Pancreas (tissue), 10 donors: ENCODE measurements around the gene PDZD7. TPM values are rescaled to one million over a fixed set of nuclear protein-coding genes. Genes with fewer than 3 reads are reported as not detected.

Source experiments
- ATAC-seq, 4 donors: fragments of 200-7000 bp; cut with Tn5 transposase; one replicate each; pipeline versions ENCODE4 v1.8.0 to v1.9.1; 2020; ENCODE audit warnings: mild to moderate bottlenecking in 4 of 4, moderate library complexity in 4 of 4
- DNase-seq, 6 donors: peaks; one replicate each; pipeline ENCODE4 v3.0.0-alpha.2; 2020
- FAIRE-seq: peaks from 2 replicates; lab custom pipeline; 2012; peaks lifted over from hg19 to GRCh38; lab: Jason Lieb, UNC
- H3K27ac ChIP-seq, 4 donors: fragments of 200-600 bp; sonication (generic); 1 replicate in 3 of 4; 2 replicates in 1 of 4; pipeline versions ENCODE4 v1.5.0 to v1.8.0; 2020
- H3K27me3 ChIP-seq, 4 donors: fragments of 200-600 bp; one replicate each; pipeline ENCODE4 v1.8.0; 2021
- H3K36me3 ChIP-seq, 3 donors: fragments of 200-600 bp; sonication (generic) in 1 of 3; one replicate each; pipeline versions ENCODE4 v1.5.0 to v1.8.0; 2020 to 2021
- H3K4me1 ChIP-seq, 3 donors: fragments of 200-600 bp; one replicate each; pipeline ENCODE4 v1.8.0; 2021
- H3K4me3 ChIP-seq, 4 donors: fragments of 200-600 bp; sonication (generic) in 2 of 4; one replicate each; pipeline versions ENCODE4 v1.5.0 to v1.8.0; 2020 to 2021
- H3K9me3 ChIP-seq, 4 donors: fragments of 200-600 bp; one replicate each; pipeline ENCODE4 v1.8.0; 2021
- WGBS, 2 donors: extraction: QIAGEN DNeasy Blood & Tissue Kit; methylation state at CpG; one replicate each; pipeline ENCODE4 v1.1.7; 2013; 5-methylcytosine and 5-hydroxymethylcytosine counted together
- intact Hi-C, 3 donors: fragments of 100-400 bp; cut with DNase I; formaldehyde crosslinking; loops; one replicate each; pipeline versions ENCODE4 v1.11.1 to v1.14.2; 2022
- polyA plus RNA-seq, 2 donors: library from polyadenylated mRNA; stranded (reverse); fragments of 200-250 nt; gene quantifications; one replicate each; pipeline ENCODE4 v1.2.3, GENCODE V29; 2013
- total RNA-seq, 6 donors: library from RNA; stranded (reverse); fragmentation: NEBNext Ultra II Directional in 4 of 6; extraction: Animal tissue kit (Norgen Biotek cat#: 25700) in 4 of 6; gene quantifications; one replicate each; pipeline versions ENCODE4 v1.2.1 to v1.2.4, GENCODE V29; 2021 to 2023
- TF ChIP-seq, protein P1 (sequence below), 4 donors: fragments of 200-600 bp; sonication (generic) in 3 of 4; IDR thresholded peaks; one replicate each; pipeline versions ENCODE4 v1.5.0 to v1.8.0; 2021; ENCODE audit warnings: antibody characterized with exemption in 4 of 4
- donor health status: healthy with polysubstance abuse.
- donor health status: DM: no; HTN: no; CAD: no; lungs with moderate emphysema.
- donor health status: DM: no; HTN: no; CAD: no.
- donor health status: control.
- donor health status: control.
- donor health status: Bipolar disorder and iron deficiency.
- donor health status: DM: yes; HTN: yes; CAD: no.
- donor health status: DM: no; HTN: no; CAD: no.
- donor health status: DM: no; HTN: no; CAD: no.
- donor health status: DM: yes; HTN: yes; CAD: no.

The PDZD7 gene
- total and polyA plus RNA-seq, 8 donors, result 0.18 to 0.99 (median 0.38) TPM

DNA sequence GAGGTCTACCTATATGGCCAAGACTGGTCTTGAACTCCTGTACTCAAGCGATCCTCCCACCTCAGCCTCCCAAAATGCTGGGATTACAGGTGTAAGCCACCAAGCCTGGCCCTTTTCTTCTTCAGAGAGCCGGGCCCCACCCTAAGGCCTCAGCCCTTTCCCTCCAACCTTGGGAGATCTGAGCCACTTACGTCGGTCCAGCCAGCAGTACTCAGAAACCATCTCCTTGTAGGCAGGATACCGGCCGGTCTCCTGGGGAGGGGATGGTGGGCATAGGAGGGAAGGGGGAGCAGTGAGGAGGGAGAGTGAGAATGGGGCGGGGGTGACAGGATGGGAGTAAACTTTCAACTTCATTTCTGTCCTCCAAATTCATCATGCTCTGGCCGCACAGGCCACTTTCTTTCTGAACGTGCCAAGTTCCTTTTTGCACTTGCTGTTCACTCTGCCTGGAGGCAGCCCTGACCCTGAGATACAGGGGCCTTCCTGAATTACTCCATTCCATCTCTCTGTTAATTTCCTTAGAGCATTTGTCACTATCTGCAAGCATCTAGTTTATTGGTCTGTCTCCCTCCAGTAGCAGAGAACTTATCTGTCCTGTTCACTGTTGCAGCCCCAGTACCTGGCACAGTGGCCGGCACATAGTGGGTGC lies 10.4 kb downstream of the PDZD7 start:
- Histone ChIP-seq H3K4me1 (no peaks in the 10 kb centered on the region), H3K4me3 (no peak overlapping the region), H3K27ac (no peak overlapping the region), H3K27me3 (no peaks in the 10 kb centered on the region), H3K36me3 (no peaks in the 10 kb centered on the region), H3K9me3 (no peaks in the 10 kb centered on the region)
- WGBS, 2 donors, result 76 to 82% methylated on average over 10 of the region's 10 CpGs
- TF ChIP-seq, protein P1, sequence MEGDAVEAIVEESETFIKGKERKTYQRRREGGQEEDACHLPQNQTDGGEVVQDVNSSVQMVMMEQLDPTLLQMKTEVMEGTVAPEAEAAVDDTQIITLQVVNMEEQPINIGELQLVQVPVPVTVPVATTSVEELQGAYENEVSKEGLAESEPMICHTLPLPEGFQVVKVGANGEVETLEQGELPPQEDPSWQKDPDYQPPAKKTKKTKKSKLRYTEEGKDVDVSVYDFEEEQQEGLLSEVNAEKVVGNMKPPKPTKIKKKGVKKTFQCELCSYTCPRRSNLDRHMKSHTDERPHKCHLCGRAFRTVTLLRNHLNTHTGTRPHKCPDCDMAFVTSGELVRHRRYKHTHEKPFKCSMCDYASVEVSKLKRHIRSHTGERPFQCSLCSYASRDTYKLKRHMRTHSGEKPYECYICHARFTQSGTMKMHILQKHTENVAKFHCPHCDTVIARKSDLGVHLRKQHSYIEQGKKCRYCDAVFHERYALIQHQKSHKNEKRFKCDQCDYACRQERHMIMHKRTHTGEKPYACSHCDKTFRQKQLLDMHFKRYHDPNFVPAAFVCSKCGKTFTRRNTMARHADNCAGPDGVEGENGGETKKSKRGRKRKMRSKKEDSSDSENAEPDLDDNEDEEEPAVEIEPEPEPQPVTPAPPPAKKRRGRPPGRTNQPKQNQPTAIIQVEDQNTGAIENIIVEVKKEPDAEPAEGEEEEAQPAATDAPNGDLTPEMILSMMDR (IDR thresholded peaks at IDR 0.05), result no peak
- no peak for ATAC-seq
- no peak for DNase-seq
- no peak for FAIRE-seq
- intact Hi-C loops, result no loop called here

DNA sequence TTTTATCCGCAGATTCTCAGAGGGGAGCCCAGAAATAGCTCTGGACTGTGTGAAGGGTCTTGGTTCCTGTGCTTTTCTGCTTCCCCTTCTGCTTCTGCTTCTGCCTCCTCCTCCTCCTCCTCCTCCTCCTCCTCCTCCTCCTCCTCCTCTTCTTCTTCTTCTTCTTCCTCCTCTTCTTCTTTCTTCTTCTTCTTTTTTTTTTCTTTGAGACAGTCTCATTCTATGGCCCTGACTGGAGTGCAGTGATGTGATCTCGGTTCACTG lies 11.6 kb downstream of the PDZD7 start:
- ATAC-seq (no peak), FAIRE-seq (no peak)
- 48 to 51% methylated on average over 2 of the region's 2 CpGs for WGBS, 2 donors

DNA sequence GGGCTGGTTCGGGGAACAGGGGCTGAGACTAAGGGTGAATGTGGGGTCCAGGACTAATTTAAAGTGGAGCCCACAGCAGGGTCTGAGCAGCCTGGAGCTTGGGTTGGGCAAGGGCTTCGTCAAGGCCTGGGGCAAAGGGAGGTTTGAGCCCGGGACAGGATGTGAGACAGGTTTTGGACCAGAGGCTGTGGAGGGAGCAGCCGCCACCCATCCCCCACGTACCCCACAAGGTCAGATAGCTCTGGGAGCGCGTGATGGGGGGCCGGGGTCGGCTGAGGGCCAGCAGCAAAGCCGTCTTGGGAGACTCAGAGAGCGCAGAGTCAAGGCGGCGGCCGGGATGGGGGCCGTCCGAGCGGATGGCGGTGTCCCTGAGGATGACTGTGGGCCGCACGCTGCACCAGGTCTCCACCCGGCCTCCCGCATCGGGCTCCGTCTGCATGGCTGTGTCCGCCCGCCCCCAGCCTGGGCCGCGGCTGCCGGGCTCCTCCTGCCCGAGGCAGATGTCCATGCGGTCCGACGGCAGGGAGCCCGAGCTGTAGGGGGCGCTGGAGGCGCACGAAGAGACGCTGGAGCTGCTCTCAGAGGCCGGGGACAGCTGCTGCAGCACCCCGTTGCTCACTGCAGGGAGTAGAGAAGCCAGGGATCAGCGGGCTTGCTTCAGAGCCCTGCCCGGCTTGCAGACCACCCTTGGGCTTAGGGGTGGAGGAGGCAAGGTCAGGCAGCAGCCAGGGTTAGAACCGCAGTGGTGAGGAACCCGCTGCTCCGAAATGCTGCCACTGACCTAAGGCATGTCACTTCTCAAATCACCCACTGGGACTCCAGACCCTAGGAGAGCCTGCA lies 12.1 kb downstream of the PDZD7 start:
- FAIRE-seq, result no peak
- TF ChIP-seq, protein P1 (IDR thresholded peaks at IDR 0.05), result peak; percentile 35 to 70 (median 60)
- ATAC-seq, result peak; percentile 71 to 87 (median 82)
- no peaks in the 10 kb centered on the region for H3K4me1 ChIP-seq
- no peaks in the 10 kb centered on the region for H3K36me3 ChIP-seq
- no peaks in the 10 kb centered on the region for H3K27me3 ChIP-seq
- no peaks in the 10 kb centered on the region for H3K9me3 ChIP-seq
- DNase-seq, result peak; percentile 65 to 94 (median 86)
- WGBS, 2 donors, result 20 to 22% methylated on average over 45 of the region's 45 CpGs
- intact Hi-C loops, result no loop called here
- no peak overlapping the region for H3K4me3 ChIP-seq
- no peak overlapping the region for H3K27ac ChIP-seq

More for the DNA sequence above, 11.6 kb downstream of the PDZD7 start:
- no peak for DNase-seq
- TF ChIP-seq, protein P1 (IDR thresholded peaks at IDR 0.05), result no peak
- no peak overlapping the region for H3K27ac ChIP-seq
- H3K9me3 ChIP-seq, result no peaks in the 10 kb centered on the region
- no peaks in the 10 kb centered on the region for H3K4me1 ChIP-seq
- intact Hi-C loops, result no loop called here
- no peak overlapping the region for H3K4me3 ChIP-seq
- H3K27me3 ChIP-seq, result no peaks in the 10 kb centered on the region
- H3K36me3 ChIP-seq, result no peaks in the 10 kb centered on the region

DNA sequence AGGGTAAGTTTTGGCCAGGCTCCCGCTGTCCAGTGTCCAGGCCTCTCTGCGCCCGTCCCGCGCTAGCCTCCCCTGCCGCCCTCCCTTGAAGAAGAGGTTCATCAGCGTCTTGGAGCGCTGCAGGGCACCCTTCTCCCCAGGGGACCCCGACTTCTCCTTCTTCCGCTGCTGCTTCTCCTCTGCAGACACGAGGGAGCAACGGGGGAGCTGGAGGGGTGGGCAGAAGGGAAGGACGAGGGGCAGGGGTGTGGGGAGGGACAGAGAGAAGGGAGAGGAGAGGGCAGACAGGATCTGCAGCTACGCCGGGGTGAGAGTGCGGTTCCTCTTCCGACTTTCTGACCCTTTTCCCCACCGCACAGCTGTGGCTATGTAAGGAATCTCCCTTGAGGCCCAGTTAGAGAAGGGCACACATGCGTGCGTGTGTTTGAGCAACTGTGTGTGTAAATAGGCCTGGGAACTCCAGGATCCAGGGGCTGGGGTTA lies 12.8 kb downstream of the PDZD7 start:
- DNase-seq (peak in 1 of 6 donors; percentile 27), FAIRE-seq (no peak), ATAC-seq (no peak)
- TF ChIP-seq, protein P1 (IDR thresholded peaks at IDR 0.05), result no peak
- intact Hi-C loops, result no loop called here
- WGBS, 2 donors, result 68 to 72% methylated on average over 20 of the region's 20 CpGs
- H3K9me3 ChIP-seq, result no peaks in the 10 kb centered on the region
- no peak overlapping the region for H3K27ac ChIP-seq
- peaks cover 0 to 2% (median 0%) of the 10 kb centered on the region in 3 donors for H3K4me1 ChIP-seq
- no peaks in the 10 kb centered on the region for H3K27me3 ChIP-seq
- no peak overlapping the region for H3K4me3 ChIP-seq
- no peaks in the 10 kb centered on the region for H3K36me3 ChIP-seq
